Erythroblast (primary cell): ENCODE measurements around the gene MACROD2.

ENCODE experiments used
- GATA1 ChIP-seq: IDR thresholded peaks from 2 replicates; pipeline ENCODE4 v1.6.1; 2011; ENCODE audit warnings: low read depth, mild to moderate bottlenecking, control low read depth, low read length, moderate library complexity
- POLR2A ChIP-seq: IDR thresholded peaks from 2 replicates; pipeline ENCODE4 v1.6.1; 2011; ENCODE audit warnings: mild to moderate bottlenecking, low read length

GRCh38 chr20:14093652-14094051 lies 98.3 kb downstream of the MACROD2 start:
- TF ChIP-seq POLR2A (no peak), GATA1 (no peak)
